K562 (cell line): ENCODE measurements around the gene CRYBA4. TPM values are rescaled to one million over a fixed set of nuclear protein-coding genes. Genes with fewer than 3 reads are reported as not detected.

Source experiments
- ATAC-seq: fragments of 200-7000 bp; cut with Tn5 transposase; 3 replicates; pipeline ENCODE4 v1.9.1; 2020; ENCODE audit warnings: moderate library complexity
- BruUV-seq: library from RNA; stranded (reverse); fragments of 400-500 nt; replicated peaks from 2 replicates; lab custom pipeline; 2021; lab: Mats Ljungman, UMichigan
- CTCF ChIA-PET: fragments of 300-600 bp; formaldehyde crosslinking; extraction: SDS; loops from one replicate; lab custom pipeline; 2021; ENCODE audit warnings: low intra/inter-chr PET ratio; lab: Yijun Ruan, JAX
- POLR2A ChIA-PET: fragments of 300-600, 350-650 bp; sonication (Branson Sonifier 250); formaldehyde crosslinking; extraction: SDS; loops from one replicate; lab custom pipeline; 2021; ENCODE audit warnings: antibody characterized with exemption, inconsistent platforms; lab: Yijun Ruan, JAX
- DNase-seq, 4 experiments: peaks; one replicate each; pipeline versions ENCODE4 v3.0.0 to v3.0.0-alpha.2; 2011 to 2018; ENCODE audit warnings: low spot score in 3 of 4, mixed read lengths in 3 of 4; ENCODE audit errors: extremely low read depth in 1 of 4
- FAIRE-seq: peaks from 2 replicates; lab custom pipeline; 2011; peaks lifted over from hg19 to GRCh38; lab: Jason Lieb, UNC
- H2AFZ ChIP-seq: 2 replicates; pipeline ENCODE4 v1.6.0; 2011; ENCODE audit warnings: low read depth, low read length, control low read depth, inconsistent platforms
- H3K27ac ChIP-seq: fragments of 200-600 bp; 3 replicates; pipeline ENCODE4 v1.8.0; 2011; ENCODE audit warnings: low read depth, mild to moderate bottlenecking, control low read depth, inconsistent platforms, low read length, moderate library complexity, mixed read lengths; ENCODE audit errors: extremely low read depth
- H3K27me3 ChIP-seq, 2 experiments: fragments of 300-600 bp in 1 of 2; 2 replicates in 1 of 2; 3 replicates in 1 of 2; pipeline versions ENCODE4 v1.6.0 to v1.8.0; 2011; ENCODE audit warnings: inconsistent platforms in 2 of 2, low read length in 2 of 2, mild to moderate bottlenecking in 1 of 2, mixed read lengths in 1 of 2, moderate library complexity in 1 of 2; ENCODE audit not compliant: control insufficient read depth in 2 of 2, insufficient read depth in 2 of 2
- H3K36me3 ChIP-seq: fragments of 300-600 bp; 3 replicates; pipeline ENCODE4 v1.8.0; 2011; ENCODE audit warnings: mild to moderate bottlenecking, low read length, inconsistent platforms; ENCODE audit not compliant: control insufficient read depth, insufficient read depth
- H3K4me1 ChIP-seq, 2 experiments: fragments of 200-600 bp in 1 of 2; replicated peaks in 1 of 2; 2 replicates in 1 of 2; 3 replicates in 1 of 2; pipeline versions ENCODE4 v1.5.1 to v1.8.0; 2011; ENCODE audit warnings: inconsistent platforms in 2 of 2, low read length in 2 of 2, mild to moderate bottlenecking in 1 of 2, mixed read lengths in 1 of 2, moderate library complexity in 1 of 2; ENCODE audit not compliant: control insufficient read depth in 2 of 2, insufficient read depth in 2 of 2
- H3K4me2 ChIP-seq: 2 replicates; pipeline ENCODE4 v1.6.1; 2011; ENCODE audit warnings: low read length, control low read depth, inconsistent platforms, mixed read lengths; ENCODE audit not compliant: insufficient read depth
- H3K4me3 ChIP-seq: fragments of 200-600 bp; sonication (generic), shearing (Covaris generic); 2 replicates; pipeline ENCODE4 v1.5.1; 2016; ENCODE audit warnings: control low read depth, inconsistent platforms
- H3K79me2 ChIP-seq: fragments of 200-600 bp; 3 replicates; pipeline ENCODE4 v1.8.0; 2011; ENCODE audit warnings: low read length, inconsistent platforms; ENCODE audit not compliant: control insufficient read depth, insufficient read depth
- H3K9ac ChIP-seq, 2 experiments: 2 replicates each; pipeline versions ENCODE4 v1.6.0 to v1.6.1; 2011; ENCODE audit warnings: low read depth in 2 of 2, low read length in 2 of 2, control low read depth in 1 of 2, inconsistent platforms in 1 of 2, mild to moderate bottlenecking in 1 of 2, mixed read lengths in 1 of 2; ENCODE audit not compliant: insufficient read depth in 1 of 2
- H3K9me1 ChIP-seq: one replicate; pipeline ENCODE4 v1.6.0; 2011; ENCODE audit warnings: inconsistent platforms, mild to moderate bottlenecking, low read length, moderate library complexity; ENCODE audit not compliant: control insufficient read depth, insufficient read depth
- H3K9me3 ChIP-seq: replicated peaks from 2 replicates; pipeline ENCODE4 v1.5.1; 2011; ENCODE audit warnings: low read depth, low read length, inconsistent platforms; ENCODE audit not compliant: control insufficient read depth, insufficient read depth
- H4K20me1 ChIP-seq: replicated peaks from 2 replicates; pipeline ENCODE4 v1.6.1; 2011; ENCODE audit warnings: low read length, inconsistent platforms, mixed read lengths; ENCODE audit not compliant: control insufficient read depth, insufficient read depth
- ARID1B ChIP-seq: fragments of 450-650 bp; IDR thresholded peaks from 2 replicates; pipeline ENCODE4 v1.6.1; 2016; ENCODE audit warnings: antibody characterized with exemption, mild to moderate bottlenecking, inconsistent platforms
- FOSL1 ChIP-seq: fragments of 200-800 bp; sonication (Bioruptor generic); conservative IDR thresholded peaks from 2 replicates; pipeline ENCODE4 v1.6.1; 2016; ENCODE audit warnings: missing genetic modification characterization, missing compliant biosample characterization
- FOXJ2 ChIP-seq: fragments of 200-800 bp; sonication (Bioruptor generic); IDR thresholded peaks from 2 replicates; pipeline ENCODE4 v1.6.1; 2016; ENCODE audit warnings: missing genetic modification characterization, missing compliant biosample characterization
- GTF2F1 ChIP-seq: IDR thresholded peaks from 2 replicates; pipeline ENCODE4 v1.6.1; 2011; ENCODE audit warnings: low read depth, low read length, improper control_type of control experiment
- IRF2 ChIP-seq: sonication (generic); formaldehyde crosslinking; IDR thresholded peaks from 2 replicates; pipeline ENCODE4 v1.8.1; 2022; ENCODE audit warnings: mild to moderate bottlenecking, missing genetic modification reagents
- KLF1 ChIP-seq: fragments of 450-650 bp; IDR thresholded peaks from 2 replicates; pipeline ENCODE4 v1.6.1; 2016; ENCODE audit warnings: missing genetic modification characterization, missing compliant biosample characterization
- MAFF ChIP-seq: IDR thresholded peaks from 2 replicates; pipeline ENCODE4 v1.6.1; 2012; ENCODE audit warnings: low read length, improper control_type of control experiment
- NR2C2 ChIP-seq, 2 experiments: fragments of 200-800 bp in 1 of 2; sonication (Bioruptor generic) in 1 of 2; sonication (generic) in 1 of 2; formaldehyde crosslinking in 1 of 2; IDR thresholded peaks; 2 replicates each; pipeline versions ENCODE4 v1.6.1 to v1.8.0; 2016 to 2022; ENCODE audit warnings: mild to moderate bottlenecking in 1 of 2, missing compliant biosample characterization in 1 of 2, missing genetic modification characterization in 1 of 2, missing genetic modification reagents in 1 of 2
- PPARD ChIP-seq: fragments of 250-450 bp; sonication (Bioruptor Pico); IDR thresholded peaks from 2 replicates; pipeline ENCODE4 v1.8.0; 2022; ENCODE audit warnings: inconsistent platforms, mild to moderate bottlenecking, moderate library complexity
- RFX5 ChIP-seq: IDR thresholded peaks from 2 replicates; pipeline ENCODE4 v1.6.1; 2011; ENCODE audit warnings: low read depth, mild to moderate bottlenecking, improper control_type of control experiment, low read length
- SMAD4 ChIP-seq: fragments of 250-450 bp; sonication (Bioruptor Pico); conservative IDR thresholded peaks from 2 replicates; pipeline ENCODE4 v1.8.0; 2021; ENCODE audit warnings: inconsistent platforms, mild to moderate bottlenecking, moderate library complexity
- SRSF1 ChIP-seq: fragments of 200-400 bp; formaldehyde crosslinking; IDR thresholded peaks from 2 replicates; pipeline ENCODE4 v1.6.1; 2017; ENCODE audit warnings: mild to moderate bottlenecking, low read depth, low read length, moderate library complexity
- TEAD4 ChIP-seq, 2 experiments: sonication (generic) in 1 of 2; formaldehyde crosslinking in 1 of 2; IDR thresholded peaks; 2 replicates each; pipeline versions ENCODE4 v1.6.1 to v1.8.0; 2012 to 2022; ENCODE audit warnings: borderline replicate concordance in 1 of 2, inconsistent platforms in 1 of 2, low read length in 1 of 2, mild to moderate bottlenecking in 1 of 2, missing genetic modification reagents in 1 of 2
- ZFP1 ChIP-seq: fragments of 450-650 bp; formaldehyde crosslinking; IDR thresholded peaks from 2 replicates; pipeline ENCODE4 v1.4.0; 2020; ENCODE audit warnings: mild to moderate bottlenecking, mixed read lengths
- WGBS: fragments of 100-300 bp; shearing (Covaris generic); methylation state at CpG from one replicate; pipeline ENCODE4 v1.1.6; 2016; ENCODE audit warnings: low coverage, mixed read lengths; ENCODE audit not compliant: insufficient coverage; ENCODE audit errors: missing lambda C conversion rate; 5-methylcytosine and 5-hydroxymethylcytosine counted together
- in situ Hi-C: fragments of 300-500 bp; cut with MboI; formaldehyde crosslinking; loops from 4 replicates; pipeline ENCODE4 v1.15.0; 2018; ENCODE audit warnings: inconsistent platforms, mixed read lengths
- intact Hi-C: fragments of 100-400 bp; cut with micrococcal nuclease; formaldehyde crosslinking; loops from 2 replicates; pipeline ENCODE4 v1.14.2; 2022
- polyA plus RNA-seq, 8 experiments: library from polyadenylated mRNA; depleted of rRNA in 4 of 8; stranded (reverse) in 5 of 8; unstranded in 3 of 8; fragments of >200 nt; fragmentation: Nextera tagmentation in 2 of 8; fragmentation: Illumina TruSeq in 1 of 8; extraction: Ambion mirVana in 2 of 8; extraction: Trizol in 1 of 8; gene quantifications; 2 replicates each; pipeline versions ENCODE4 v1.2.1 to v1.2.3, GENCODE V29; 2011 to 2014; ENCODE audit warnings: inconsistent platforms in 1 of 8, missing spikeins in 1 of 8
- total RNA-seq, 7 experiments: library from RNA; depleted of rRNA in 6 of 7; stranded (reverse); fragments of >200 nt in 6 of 7; fragmentation: Illumina TruSeq in 2 of 7; extraction: Trizol in 2 of 7; gene quantifications; 2 replicates each; pipeline versions ENCODE4 v1.2.1 to v1.2.3, GENCODE V29; 2011 to 2021; ENCODE audit warnings: low replicate concordance in 1 of 7
- TF ChIP-seq, protein P1 (sequence below): fragments of 450-650 bp; conservative IDR thresholded peaks from 2 replicates; pipeline ENCODE4 v1.6.1; 2016; ENCODE audit warnings: missing genetic modification characterization, low read depth, mild to moderate bottlenecking, control low read depth, missing compliant biosample characterization
- TF ChIP-seq, protein P2 (sequence below), 2 experiments: fragments of 450-650 bp in 1 of 2; IDR thresholded peaks; 2 replicates each; pipeline ENCODE4 v1.6.1; 2011 to 2017; ENCODE audit warnings: low read depth in 2 of 2, antibody characterized with exemption in 1 of 2, borderline replicate concordance in 1 of 2, low read length in 1 of 2, mild to moderate bottlenecking in 1 of 2, mixed read lengths in 1 of 2; ENCODE audit not compliant: control insufficient read depth in 1 of 2

CRYBA4 gene
- total and polyA plus RNA-seq, 9 of the 15 experiments (the other 6 are each of a cell fraction or from before 2014, with no cell fraction given): 0.59 to 3.3 (median 1.6) TPM

DNA sequence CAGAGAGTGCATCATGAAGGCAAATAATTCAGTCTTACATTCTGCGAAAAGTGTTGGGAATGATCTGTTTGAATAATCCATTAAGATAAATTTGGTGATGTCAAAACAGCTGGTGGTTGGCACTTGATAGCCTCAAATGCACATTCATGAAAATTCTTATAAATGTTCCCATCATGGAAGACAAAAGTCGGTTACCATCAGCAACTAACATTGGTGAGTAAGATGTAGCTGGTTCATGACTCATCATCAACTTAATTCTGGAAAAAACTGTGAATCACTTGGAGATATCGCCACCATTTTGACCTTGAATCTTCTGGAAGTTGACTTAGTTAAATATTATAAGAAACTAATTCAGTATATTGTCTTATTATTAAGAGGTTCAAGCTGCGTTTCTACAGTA is 15.2 kb upstream of the CRYBA4 start:
- Histone ChIP-seq H3K36me3 (no peaks in the 10 kb centered on the region), H3K4me2 (no peak overlapping the region), H3K9me1 (no peaks in the 10 kb centered on the region), H3K4me1 (peaks cover 9 to 11% of the 10 kb centered on the region in 2 experiments; a peak in 4 of 5 replicates), H3K79me2 (no peaks in the 10 kb centered on the region), H3K27ac (no peak overlapping the region), H3K4me3 (no peak overlapping the region), H3K9ac (no peak overlapping the region), H3K27me3 (no peaks in the 10 kb centered on the region), H3K9me3 (no peaks in the 10 kb centered on the region), H4K20me1 (no peaks in the 10 kb centered on the region), H2AFZ (peak overlapping the region; percentile 38; the same call in 1 of the 2 replicates)
- in situ Hi-C loops: no loop called here
- 42% methylated on average over 3 of the region's 4 CpGs for WGBS
- ATAC-seq (no peak), FAIRE-seq (no peak), DNase-seq (peak in 2 of 4 experiments; percentile 34 to 35)
- ChIA-PET POLR2A (interaction anchor here (1.1 to 1.4 kb wide), 2 partner anchors 18 to 22 kb away, joined by 4 to 5 read pairs; no protein-coding TSS in a partner anchor), CTCF (no interaction called here)
- intact Hi-C loops: no loop called here
- BruUV-seq: no TSS peak
- TF ChIP-seq ARID1B: 0 out of 2 replicates have a peak, but pooled peaks have one; percentile 13
- TF ChIP-seq KLF1 (tag): no peak
- TF ChIP-seq MAFF: no peak
- no peak for TF ChIP-seq SMAD4 (CRISPR knock-in tag)
- TF ChIP-seq TEAD4 (IDR thresholded peaks at IDR 0.05; ENCODE audit: low read length): no peak
- no peak for TF ChIP-seq TEAD4 (CRISPR knock-in tag; IDR thresholded peaks at IDR 0.05; ENCODE audit: borderline replicate concordance)
- TF ChIP-seq ZFP1 (CRISPR knock-in tag): no peak
- peak; percentile 91 for TF ChIP-seq FOSL1 (tag)
- no peak for TF ChIP-seq FOXJ2
- TF ChIP-seq RFX5: no peak
- TF ChIP-seq SRSF1: no peak
- TF ChIP-seq NR2C2 (CRISPR knock-in tag; IDR thresholded peaks at IDR 0.05): no peak
- TF ChIP-seq NR2C2 (tag; IDR thresholded peaks at IDR 0.05): no peak
- TF ChIP-seq, protein P1, sequence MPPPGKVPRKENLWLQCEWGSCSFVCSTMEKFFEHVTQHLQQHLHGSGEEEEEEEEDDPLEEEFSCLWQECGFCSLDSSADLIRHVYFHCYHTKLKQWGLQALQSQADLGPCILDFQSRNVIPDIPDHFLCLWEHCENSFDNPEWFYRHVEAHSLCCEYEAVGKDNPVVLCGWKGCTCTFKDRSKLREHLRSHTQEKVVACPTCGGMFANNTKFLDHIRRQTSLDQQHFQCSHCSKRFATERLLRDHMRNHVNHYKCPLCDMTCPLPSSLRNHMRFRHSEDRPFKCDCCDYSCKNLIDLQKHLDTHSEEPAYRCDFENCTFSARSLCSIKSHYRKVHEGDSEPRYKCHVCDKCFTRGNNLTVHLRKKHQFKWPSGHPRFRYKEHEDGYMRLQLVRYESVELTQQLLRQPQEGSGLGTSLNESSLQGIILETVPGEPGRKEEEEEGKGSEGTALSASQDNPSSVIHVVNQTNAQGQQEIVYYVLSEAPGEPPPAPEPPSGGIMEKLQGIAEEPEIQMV: no peak
- no peak for TF ChIP-seq GTF2F1
- no peak for TF ChIP-seq IRF2 (CRISPR knock-in tag)
- no peak for TF ChIP-seq PPARD
- TF ChIP-seq, protein P2, sequence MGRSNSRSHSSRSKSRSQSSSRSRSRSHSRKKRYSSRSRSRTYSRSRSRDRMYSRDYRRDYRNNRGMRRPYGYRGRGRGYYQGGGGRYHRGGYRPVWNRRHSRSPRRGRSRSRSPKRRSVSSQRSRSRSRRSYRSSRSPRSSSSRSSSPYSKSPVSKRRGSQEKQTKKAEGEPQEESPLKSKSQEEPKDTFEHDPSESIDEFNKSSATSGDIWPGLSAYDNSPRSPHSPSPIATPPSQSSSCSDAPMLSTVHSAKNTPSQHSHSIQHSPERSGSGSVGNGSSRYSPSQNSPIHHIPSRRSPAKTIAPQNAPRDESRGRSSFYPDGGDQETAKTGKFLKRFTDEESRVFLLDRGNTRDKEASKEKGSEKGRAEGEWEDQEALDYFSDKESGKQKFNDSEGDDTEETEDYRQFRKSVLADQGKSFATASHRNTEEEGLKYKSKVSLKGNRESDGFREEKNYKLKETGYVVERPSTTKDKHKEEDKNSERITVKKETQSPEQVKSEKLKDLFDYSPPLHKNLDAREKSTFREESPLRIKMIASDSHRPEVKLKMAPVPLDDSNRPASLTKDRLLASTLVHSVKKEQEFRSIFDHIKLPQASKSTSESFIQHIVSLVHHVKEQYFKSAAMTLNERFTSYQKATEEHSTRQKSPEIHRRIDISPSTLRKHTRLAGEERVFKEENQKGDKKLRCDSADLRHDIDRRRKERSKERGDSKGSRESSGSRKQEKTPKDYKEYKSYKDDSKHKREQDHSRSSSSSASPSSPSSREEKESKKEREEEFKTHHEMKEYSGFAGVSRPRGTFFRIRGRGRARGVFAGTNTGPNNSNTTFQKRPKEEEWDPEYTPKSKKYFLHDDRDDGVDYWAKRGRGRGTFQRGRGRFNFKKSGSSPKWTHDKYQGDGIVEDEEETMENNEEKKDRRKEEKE (IDR thresholded peaks at IDR 0.05; ENCODE audit: borderline replicate concordance in 1 of 2, control insufficient read depth in 1 of 2, low read depth in 2 of 2, low read length in 1 of 2): no peak
